HL-60 (cell line): ENCODE measurements around the gene CLECL1.

ENCODE experiments used
- DNase-seq, 2 experiments: peaks; one replicate each; pipeline ENCODE4 v3.0.0-alpha.2; 2010 to 2020; ENCODE audit warnings: low read depth in 1 of 2, low spot score in 1 of 2
- H3K27ac ChIP-seq: fragments of 250-450 bp; sonication (Bioruptor Pico); replicated peaks from 2 replicates; pipeline ENCODE4 v1.5.1; 2020; ENCODE audit warnings: mild to moderate bottlenecking, moderate library complexity
- H3K27me3 ChIP-seq: fragments of 250-450 bp; sonication (Bioruptor Pico); 2 replicates; pipeline ENCODE4 v1.5.1; 2021; ENCODE audit warnings: mild to moderate bottlenecking, moderate library complexity; ENCODE audit not compliant: insufficient read depth, poor library complexity, severe bottlenecking
- H3K4me3 ChIP-seq: replicated peaks from 2 replicates; pipeline ENCODE4 v1.5.1; 2011; ENCODE audit warnings: mild to moderate bottlenecking, control low read depth, low read length; ENCODE audit not compliant: insufficient read depth
- CTCF ChIP-seq: IDR thresholded peaks from one replicate; pipeline ENCODE4 v1.5.1; 2011; ENCODE audit warnings: low read length, control low read depth, inconsistent platforms; ENCODE audit not compliant: insufficient read depth
- GABPA ChIP-seq: IDR thresholded peaks from 2 replicates; pipeline ENCODE4 v1.6.1; 2012; ENCODE audit warnings: low read depth
- POLR2AphosphoS5 ChIP-seq: IDR thresholded peaks from 2 replicates; pipeline ENCODE4 v1.6.1; 2012; ENCODE audit warnings: low read depth
- SPI1 ChIP-seq: IDR thresholded peaks from 2 replicates; pipeline ENCODE4 v1.6.1; 2012; ENCODE audit warnings: low read depth, mild to moderate bottlenecking, borderline replicate concordance
- TF ChIP-seq, protein P1 (sequence below): IDR thresholded peaks from 2 replicates; pipeline ENCODE4 v1.6.1; 2012; ENCODE audit warnings: low read depth; ENCODE audit not compliant: insufficient replicate concordance

CLECL1 gene

GRCh38 chr12:9731393-9731792 lies 1.5 kb downstream of the CLECL1 start:
- no peak overlapping the region for H3K4me3 ChIP-seq
- H3K27ac ChIP-seq = peak overlapping the region; percentile 25; the same call in 1 of the 2 replicates

DNA sequence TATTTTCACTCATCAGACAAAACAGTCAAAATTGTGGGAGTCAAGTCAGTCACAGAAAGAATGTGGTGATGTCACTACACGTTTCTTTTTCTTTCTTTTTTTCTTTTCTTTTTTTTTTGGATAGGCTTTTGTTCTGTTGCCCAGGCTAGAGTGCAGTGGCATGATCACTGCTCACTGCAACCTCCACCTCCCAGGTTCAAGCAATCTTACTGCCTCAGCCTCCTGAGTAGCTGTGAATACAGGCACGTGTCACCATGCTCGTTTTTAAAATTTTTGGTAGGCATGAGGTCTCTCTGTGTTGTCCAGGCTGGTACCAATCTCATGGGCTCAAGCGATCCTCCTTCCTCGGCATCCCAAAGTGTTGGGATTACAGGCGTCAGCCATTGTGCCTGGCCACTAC lies 2.3 kb downstream of the CLECL1 start:
- no peak overlapping the region for H3K4me3 ChIP-seq
- no peak for DNase-seq
- no peaks in the 10 kb centered on the region for H3K27me3 ChIP-seq
- H3K27ac ChIP-seq = no peak overlapping the region
- no peak for TF ChIP-seq POLR2AphosphoS5
- no peak for TF ChIP-seq GABPA
- no peak for TF ChIP-seq SPI1
- no peak for TF ChIP-seq CTCF
- TF ChIP-seq, protein P1, sequence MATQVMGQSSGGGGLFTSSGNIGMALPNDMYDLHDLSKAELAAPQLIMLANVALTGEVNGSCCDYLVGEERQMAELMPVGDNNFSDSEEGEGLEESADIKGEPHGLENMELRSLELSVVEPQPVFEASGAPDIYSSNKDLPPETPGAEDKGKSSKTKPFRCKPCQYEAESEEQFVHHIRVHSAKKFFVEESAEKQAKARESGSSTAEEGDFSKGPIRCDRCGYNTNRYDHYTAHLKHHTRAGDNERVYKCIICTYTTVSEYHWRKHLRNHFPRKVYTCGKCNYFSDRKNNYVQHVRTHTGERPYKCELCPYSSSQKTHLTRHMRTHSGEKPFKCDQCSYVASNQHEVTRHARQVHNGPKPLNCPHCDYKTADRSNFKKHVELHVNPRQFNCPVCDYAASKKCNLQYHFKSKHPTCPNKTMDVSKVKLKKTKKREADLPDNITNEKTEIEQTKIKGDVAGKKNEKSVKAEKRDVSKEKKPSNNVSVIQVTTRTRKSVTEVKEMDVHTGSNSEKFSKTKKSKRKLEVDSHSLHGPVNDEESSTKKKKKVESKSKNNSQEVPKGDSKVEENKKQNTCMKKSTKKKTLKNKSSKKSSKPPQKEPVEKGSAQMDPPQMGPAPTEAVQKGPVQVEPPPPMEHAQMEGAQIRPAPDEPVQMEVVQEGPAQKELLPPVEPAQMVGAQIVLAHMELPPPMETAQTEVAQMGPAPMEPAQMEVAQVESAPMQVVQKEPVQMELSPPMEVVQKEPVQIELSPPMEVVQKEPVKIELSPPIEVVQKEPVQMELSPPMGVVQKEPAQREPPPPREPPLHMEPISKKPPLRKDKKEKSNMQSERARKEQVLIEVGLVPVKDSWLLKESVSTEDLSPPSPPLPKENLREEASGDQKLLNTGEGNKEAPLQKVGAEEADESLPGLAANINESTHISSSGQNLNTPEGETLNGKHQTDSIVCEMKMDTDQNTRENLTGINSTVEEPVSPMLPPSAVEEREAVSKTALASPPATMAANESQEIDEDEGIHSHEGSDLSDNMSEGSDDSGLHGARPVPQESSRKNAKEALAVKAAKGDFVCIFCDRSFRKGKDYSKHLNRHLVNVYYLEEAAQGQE = no peak

More at GRCh38 chr12:9731393-9731792, 1.5 kb downstream of the CLECL1 start:
- H3K27me3 ChIP-seq = no peaks in the 10 kb centered on the region
- TF ChIP-seq CTCF (no peak), SPI1 (no peak), POLR2AphosphoS5 (no peak), GABPA (no peak)
- TF ChIP-seq, protein P1 = no peak
- DNase-seq = no peak

DNA sequence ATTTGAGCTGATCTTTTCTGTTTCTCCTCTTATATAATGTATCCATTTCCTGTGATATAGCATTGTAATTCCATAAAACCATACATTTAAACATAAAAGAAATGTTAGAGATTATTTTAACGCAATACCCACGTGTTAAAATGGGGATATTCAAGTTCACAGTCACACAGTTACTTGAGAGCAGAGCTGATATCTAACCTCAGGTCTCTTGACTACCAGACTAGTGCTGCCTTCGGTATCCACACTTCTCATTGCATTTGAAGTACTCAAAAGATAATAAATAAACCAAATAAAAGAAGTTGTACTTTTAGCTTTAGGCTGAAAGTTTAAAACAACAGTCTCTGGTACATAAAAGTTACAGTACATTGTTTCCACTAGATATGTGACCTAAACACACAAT lies 2.9 kb downstream of the CLECL1 start:
- Histone ChIP-seq H3K27me3 (no peaks in the 10 kb centered on the region), H3K27ac (no peak overlapping the region), H3K4me3 (no peak overlapping the region)
- DNase-seq = no peak
- TF ChIP-seq GABPA = no peak
- TF ChIP-seq, protein P1 = no peak
- TF ChIP-seq SPI1 = no peak

GRCh38 chr12:9729082-9729481 lies 3.8 kb downstream of the CLECL1 start:
- H3K27me3 ChIP-seq = no peaks in the 10 kb centered on the region
- no peak overlapping the region for H3K27ac ChIP-seq
- TF ChIP-seq SPI1 (no peak), CTCF (no peak), GABPA (no peak), POLR2AphosphoS5 (no peak)
- TF ChIP-seq, protein P1 = no peak
- no peak for DNase-seq
- no peak overlapping the region for H3K4me3 ChIP-seq
